ENCODE measurements around the gene ANKHD1. TPM values are rescaled to one million over a fixed set of nuclear protein-coding genes. Genes with fewer than 3 reads are reported as not detected.

The ANKHD1 gene
- total and polyA plus RNA-seq, 2 of the 8 experiments (the other 6 are each of a cell fraction or from before 2014, with no cell fraction given): 69.9 to 108 TPM

DNA sequence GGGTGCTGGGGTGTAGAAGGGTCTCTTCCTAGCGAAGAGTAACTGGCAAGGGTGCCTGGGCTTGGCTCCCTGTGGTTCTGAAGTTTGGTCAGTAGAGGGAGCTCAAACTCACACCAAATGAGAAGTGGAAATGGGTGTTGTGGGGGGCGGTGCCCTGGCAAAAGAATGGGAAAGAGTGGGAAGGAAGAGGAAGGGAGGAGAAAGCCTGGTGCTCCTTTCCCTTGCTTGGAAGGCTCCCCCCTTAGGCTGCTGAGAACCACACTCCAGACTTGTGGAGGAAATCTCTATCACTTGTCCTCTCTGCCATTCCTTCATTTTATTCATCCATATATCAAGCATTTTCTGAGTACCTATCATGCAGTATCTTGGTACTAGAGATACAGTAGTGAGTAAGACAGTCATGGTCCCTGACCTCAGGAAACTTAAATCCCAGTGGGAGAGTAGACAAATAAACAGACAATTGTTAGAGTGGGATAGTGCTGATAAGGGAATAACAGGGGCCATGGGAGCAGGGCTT, 28.6 kb upstream of the ANKHD1 start:
- H3K9me3 ChIP-seq (ENCODE audit: insufficient read depth in 2 of 2, low read depth in 1 of 2, low read length in 1 of 2): no peaks in the 10 kb centered on the region
- peaks cover 3% of the 10 kb centered on the region; the same call in 1 of the 2 replicates for H3K23me2 ChIP-seq (ENCODE audit: low read depth, low read length)
- no peaks in the 10 kb centered on the region for H3K36me3 ChIP-seq (ENCODE audit: control insufficient read depth in 2 of 4, insufficient read depth in 4 of 4, low read length in 3 of 4)
- 20% methylated on average over 2 of the region's 2 CpGs; no CpG with 5 or more reads in 1 of the 2 experiments for WGBS, 2 experiments (ENCODE audit: extremely low coverage in 1 of 2, insufficient coverage in 1 of 2, insufficient read length in 1 of 2, insufficient replicate concordance in 2 of 2, low coverage in 1 of 2, low lambda C conversion rate in 2 of 2, missing lambda C conversion rate in 1 of 2)
- no peak overlapping the region for H2AK5ac ChIP-seq (ENCODE audit: low read depth, low read length)
- no peak overlapping the region for H3K27ac ChIP-seq (ENCODE audit: low read depth, low read length)
- H3K27me3 ChIP-seq (replicated peaks in 1 of 4; ENCODE audit: control insufficient read depth in 3 of 4, extremely low read depth in 1 of 4, insufficient read depth in 3 of 4, low read length in 3 of 4): no peaks in the 10 kb centered on the region
- no peak overlapping the region for H2BK15ac ChIP-seq (ENCODE audit: low read length)
- POLR2A ChIA-PET (ENCODE audit: partially characterized antibody): interaction anchor here (0.7 to 2.1 kb wide), 10 partner anchors 9 to 175 kb away, joined by 3 to 7 read pairs (median 4); partner anchors contain the start of genes EIF4EBP3, HBEGF and PFDN1
- no peak overlapping the region for H3K14ac ChIP-seq (ENCODE audit: insufficient read length)
- no peaks in the 10 kb centered on the region; the same call in 1 of the 2 replicates for H3K79me1 ChIP-seq (ENCODE audit: low read depth, low read length)
- H3K18ac ChIP-seq (ENCODE audit: extremely low read depth, low read length): no peak overlapping the region
- no peaks in the 10 kb centered on the region; a peak in 1 of 7 replicates for H3K4me1 ChIP-seq (replicated peaks in 1 of 4; ENCODE audit: control insufficient read depth in 3 of 4, insufficient read depth in 4 of 4, low read length in 3 of 4)
- CTCF ChIA-PET (ENCODE audit: partially characterized antibody): interaction anchor here (0.7 to 4.8 kb wide), 46 partner anchors 8 to 350 kb away, joined by 3 to 45 read pairs (median 5); partner anchors contain the start of genes ANKHD1, EIF4EBP3, HARS1 and HARS2
- no peak overlapping the region for H2BK20ac ChIP-seq (ENCODE audit: low read length)
- H3K4me3 ChIP-seq (ENCODE audit: extremely low read depth in 1 of 4, insufficient read depth in 2 of 4, low read depth in 3 of 4, low read length in 4 of 4): no peak overlapping the region
- H2BK5ac ChIP-seq (ENCODE audit: low read depth, low read length): no peak overlapping the region; the same call in 1 of the 2 replicates
- H2AFZ ChIP-seq (ENCODE audit: low read length): peak overlapping the region; percentile 81; the same call in 1 of the 2 replicates
- no peak overlapping the region for H3K56ac ChIP-seq (replicated peaks; ENCODE audit: insufficient read length, low read depth, low read length)
- no peak overlapping the region for H3K23ac ChIP-seq (ENCODE audit: insufficient read length)
- peak; percentile 86 for FAIRE-seq
- no peak overlapping the region for H3K9ac ChIP-seq (replicated peaks in 1 of 4; ENCODE audit: extremely low read depth in 1 of 4, low read depth in 3 of 4, low read length in 3 of 4)
- H4K8ac ChIP-seq (ENCODE audit: extremely low read depth, insufficient read depth, low read length): no peak overlapping the region
- no peaks in the 10 kb centered on the region for H4K20me1 ChIP-seq (replicated peaks in 1 of 2; ENCODE audit: control insufficient read depth in 1 of 2, insufficient read depth in 2 of 2, low read length in 2 of 2)
- peak; percentile 67 to 87 for DNase-seq (ENCODE audit: low read depth in 1 of 2, low spot score in 2 of 2)
- no peak overlapping the region for H2BK12ac ChIP-seq (ENCODE audit: low read depth, low read length)
- H4K5ac ChIP-seq (ENCODE audit: insufficient read length, low read depth, low read length): no peak overlapping the region
- no peak overlapping the region for H3K4me2 ChIP-seq (ENCODE audit: insufficient read depth in 1 of 2, low read depth in 2 of 2, low read length in 2 of 2)
- H4K91ac ChIP-seq (replicated peaks; ENCODE audit: insufficient read length, low read length): no peak overlapping the region
- no peak overlapping the region for H3K4ac ChIP-seq (replicated peaks; ENCODE audit: insufficient read length, low read depth, low read length)
- H3K79me2 ChIP-seq (ENCODE audit: control insufficient read depth in 1 of 2, insufficient read depth in 2 of 2, low read length in 2 of 2): no peaks in the 10 kb centered on the region
- H2BK120ac ChIP-seq (replicated peaks; ENCODE audit: low read depth, low read length): no peak overlapping the region
- TF ChIP-seq GABPA (IDR thresholded peaks at IDR 0.05; ENCODE audit: borderline replicate concordance, insufficient read depth, low read length) (no peak), SIX5 (IDR thresholded peaks at IDR 0.05; ENCODE audit: low read depth, low read length) (no peak), KDM5A (IDR thresholded peaks at IDR 0.05; ENCODE audit: low read length) (no peak), HDAC2 (IDR thresholded peaks at IDR 0.05; ENCODE audit: borderline replicate concordance in 1 of 2, low read depth in 2 of 2, low read length in 2 of 2) (0 out of 4 replicates have a peak, but pooled peaks of 1 of the 2 experiments have one; percentile 58), EGR1 (IDR thresholded peaks at IDR 0.05; ENCODE audit: borderline replicate concordance, low read depth, low read length) (0 out of 2 replicates have a peak, but pooled peaks have one; percentile 37), KDM1A (IDR thresholded peaks at IDR 0.05; ENCODE audit: borderline replicate concordance, low read length) (no peak), EP300 (IDR thresholded peaks at IDR 0.05; ENCODE audit: borderline replicate concordance in 1 of 2, low read depth in 2 of 2, low read length in 2 of 2) (no peak), SRF (IDR thresholded peaks at IDR 0.05; ENCODE audit: low read depth, low read length) (no peak)
- TF ChIP-seq, protein P1, sequence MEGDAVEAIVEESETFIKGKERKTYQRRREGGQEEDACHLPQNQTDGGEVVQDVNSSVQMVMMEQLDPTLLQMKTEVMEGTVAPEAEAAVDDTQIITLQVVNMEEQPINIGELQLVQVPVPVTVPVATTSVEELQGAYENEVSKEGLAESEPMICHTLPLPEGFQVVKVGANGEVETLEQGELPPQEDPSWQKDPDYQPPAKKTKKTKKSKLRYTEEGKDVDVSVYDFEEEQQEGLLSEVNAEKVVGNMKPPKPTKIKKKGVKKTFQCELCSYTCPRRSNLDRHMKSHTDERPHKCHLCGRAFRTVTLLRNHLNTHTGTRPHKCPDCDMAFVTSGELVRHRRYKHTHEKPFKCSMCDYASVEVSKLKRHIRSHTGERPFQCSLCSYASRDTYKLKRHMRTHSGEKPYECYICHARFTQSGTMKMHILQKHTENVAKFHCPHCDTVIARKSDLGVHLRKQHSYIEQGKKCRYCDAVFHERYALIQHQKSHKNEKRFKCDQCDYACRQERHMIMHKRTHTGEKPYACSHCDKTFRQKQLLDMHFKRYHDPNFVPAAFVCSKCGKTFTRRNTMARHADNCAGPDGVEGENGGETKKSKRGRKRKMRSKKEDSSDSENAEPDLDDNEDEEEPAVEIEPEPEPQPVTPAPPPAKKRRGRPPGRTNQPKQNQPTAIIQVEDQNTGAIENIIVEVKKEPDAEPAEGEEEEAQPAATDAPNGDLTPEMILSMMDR (IDR thresholded peaks at IDR 0.05; ENCODE audit: control extremely low read depth in 1 of 3, insufficient read depth in 1 of 3, low read depth in 1 of 3, low read length in 3 of 3): peak; percentile 68 to 89 (median 79)

Measured in H1 (cell line).